NT2/D1 (cell line): Measurements from ENCODE around the gene TUBA4B.

Experiments
- DNase-seq: peaks from one replicate; pipeline ENCODE4 v3.0.0-alpha.2; 2011; ENCODE audit warnings: low read depth, low spot score
- H3K27me3 ChIP-seq: 2 replicates; pipeline ENCODE4 v1.6.0; 2011; ENCODE audit warnings: mild to moderate bottlenecking; ENCODE audit not compliant: insufficient read length, insufficient read depth
- H3K36me3 ChIP-seq: 2 replicates; pipeline ENCODE4 v1.6.1; 2011; ENCODE audit warnings: mild to moderate bottlenecking, low read length, mixed read lengths; ENCODE audit not compliant: insufficient read depth, insufficient read length
- H3K4me1 ChIP-seq: 2 replicates; pipeline ENCODE4 v1.5.1; 2011; ENCODE audit not compliant: insufficient read depth, insufficient read length
- H3K4me3 ChIP-seq: 2 replicates; pipeline ENCODE4 v1.5.1; 2011; ENCODE audit warnings: low read depth; ENCODE audit not compliant: insufficient read length
- H3K9ac ChIP-seq: 2 replicates; pipeline ENCODE4 v1.6.0; 2011; ENCODE audit warnings: low read depth; ENCODE audit not compliant: insufficient read length
- H3K9me3 ChIP-seq: 2 replicates; pipeline ENCODE4 v1.5.1; 2011; ENCODE audit warnings: mild to moderate bottlenecking, low read length; ENCODE audit not compliant: insufficient read depth
- SUZ12 ChIP-seq: IDR thresholded peaks from 2 replicates; pipeline ENCODE4 v1.6.1; 2011; ENCODE audit not compliant: insufficient read length, insufficient read depth; ENCODE audit errors: extremely low read depth
- YY1 ChIP-seq: IDR thresholded peaks from 2 replicates; pipeline ENCODE4 v1.6.1; 2011; ENCODE audit not compliant: insufficient read length, insufficient read depth
- ZNF274 ChIP-seq: IDR thresholded peaks from 2 replicates; pipeline ENCODE4 v1.6.1; 2011; ENCODE audit warnings: mild to moderate bottlenecking, low read depth, low read length

The TUBA4B gene

GRCh38 chr2:219229305-219230058 is 23.6 kb upstream of the TUBA4B start, which contains the start of the genes ANKZF1 and ATG9A:
TSS of gene ANKZF1 (plus strand) at chr2:219229806. CDS start at chr2:219230258, 452 bp downstream.
TSS of gene ATG9A (minus strand) at chr2:219229636. CDS start at chr2:219228024, 1,612 bp downstream.
- H3K36me3 ChIP-seq, result peaks cover 62% of the 10 kb centered on the region
- peak; percentile 99 for DNase-seq
- H3K4me3 ChIP-seq, result peak within 1 kb of the TSS; percentile 81
- H3K9ac ChIP-seq, result peak within 1 kb of the TSS; percentile 97
- H3K4me1 ChIP-seq, result peaks cover 7% of the 10 kb centered on the region
- TF ChIP-seq ZNF274 (no peak), YY1 (no peak), SUZ12 (no peak)
- H3K27me3 ChIP-seq, result no peaks in the 10 kb centered on the region
- H3K9me3 ChIP-seq, result no peaks in the 10 kb centered on the region

- Histone ChIP-seq H3K9ac (peak overlapping the region; percentile 97), H3K36me3 (peaks cover 62% of the 10 kb centered on the region), H3K27me3 (no peaks in the 10 kb centered on the region), H3K4me1 (peaks cover 7% of the 10 kb centered on the region), H3K4me3 (peak overlapping the region; percentile 81), H3K9me3 (no peaks in the 10 kb centered on the region)
- DNase-seq, result no peak
- TF ChIP-seq SUZ12 (no peak), ZNF274 (no peak), YY1 (no peak)
These were observed 22.9 kb upstream of the TUBA4B start for GRCh38 chr2:219230059-219230540.

- Histone ChIP-seq H3K4me3 (no peak overlapping the region), H3K9ac (no peak overlapping the region), H3K4me1 (no peaks in the 10 kb centered on the region), H3K9me3 (no peaks in the 10 kb centered on the region), H3K27me3 (no peaks in the 10 kb centered on the region), H3K36me3 (peaks cover 77% of the 10 kb centered on the region)
- TF ChIP-seq YY1 (no peak), SUZ12 (no peak), ZNF274 (no peak)
- no peak for DNase-seq
These were observed 18.7 kb upstream of the TUBA4B start for GRCh38 chr2:219234331-219234730.

DNA sequence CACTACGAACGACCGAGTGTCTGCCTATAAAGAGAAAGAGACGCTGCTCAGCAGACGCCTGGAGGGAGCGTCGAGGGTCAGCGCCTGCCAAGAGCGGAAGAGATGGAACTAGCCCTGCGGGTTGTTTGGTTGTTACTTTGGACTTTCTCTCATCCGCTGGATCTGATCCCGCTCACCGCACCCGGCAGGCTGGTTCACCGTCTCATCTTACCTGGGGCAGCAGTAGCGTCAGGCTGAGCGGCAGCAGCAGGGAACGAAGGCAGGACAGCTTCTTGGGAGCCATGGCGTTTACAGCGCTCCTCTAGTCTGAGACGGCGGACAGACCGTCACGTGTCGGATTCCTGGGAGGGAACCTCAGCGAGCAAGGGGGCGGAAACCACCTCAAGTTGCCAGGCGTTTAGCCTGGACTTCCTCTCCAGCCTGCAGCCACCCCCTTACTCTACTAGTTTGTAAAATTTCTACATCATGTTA is 9.7 kb upstream of the TUBA4B start:
- no peak overlapping the region for H3K9ac ChIP-seq
- no peak overlapping the region for H3K4me3 ChIP-seq
- H3K27me3 ChIP-seq, result no peaks in the 10 kb centered on the region
- peaks cover 36% of the 10 kb centered on the region for H3K36me3 ChIP-seq
- TF ChIP-seq ZNF274 (no peak), SUZ12 (no peak), YY1 (no peak)
- H3K4me1 ChIP-seq, result peaks cover 4% of the 10 kb centered on the region
- no peak for DNase-seq
- H3K9me3 ChIP-seq, result no peaks in the 10 kb centered on the region

- H3K9ac ChIP-seq, result peak overlapping the region; percentile 98
- no peaks in the 10 kb centered on the region for H3K9me3 ChIP-seq
- TF ChIP-seq ZNF274 (no peak), YY1 (no peak), SUZ12 (no peak)
- peaks cover 13% of the 10 kb centered on the region for H3K4me1 ChIP-seq
- no peak for DNase-seq
- peaks cover 39% of the 10 kb centered on the region for H3K36me3 ChIP-seq
- H3K4me3 ChIP-seq, result peak overlapping the region; percentile 97
- no peaks in the 10 kb centered on the region for H3K27me3 ChIP-seq
These were observed 8.3 kb upstream of the TUBA4B start for GRCh38 chr2:219244789-219245147.

GRCh38 chr2:219245148-219245898 is 7.7 kb upstream of the TUBA4B start, which contains the start of the genes GLB1L and STK16:
TSS of gene GLB1L (minus strand) at chr2:219245444. CDS start at chr2:219243573, 1,871 bp downstream.
TSS of gene STK16 (plus strand) at chr2:219245479. CDS start at chr2:219246000, 521 bp downstream.
- Histone ChIP-seq H3K27me3 (no peaks in the 10 kb centered on the region), H3K9me3 (no peaks in the 10 kb centered on the region), H3K36me3 (peaks cover 40% of the 10 kb centered on the region), H3K4me3 (peak within 1 kb of the TSS; percentile 97), H3K4me1 (peaks cover 14% of the 10 kb centered on the region), H3K9ac (peak within 1 kb of the TSS; percentile 98)
- peak; percentile 90 for DNase-seq
- TF ChIP-seq SUZ12 (no peak), ZNF274 (no peak), YY1 (no peak)
